ENCODE data around the gene SLC22A1. TPM values are rescaled to one million over a fixed set of nuclear protein-coding genes. Genes with fewer than 3 reads are reported as not detected.

SLC22A1 gene
- total RNA-seq, 2 experiments from 2014 or later: 0.31 to 1.1 TPM

DNA sequence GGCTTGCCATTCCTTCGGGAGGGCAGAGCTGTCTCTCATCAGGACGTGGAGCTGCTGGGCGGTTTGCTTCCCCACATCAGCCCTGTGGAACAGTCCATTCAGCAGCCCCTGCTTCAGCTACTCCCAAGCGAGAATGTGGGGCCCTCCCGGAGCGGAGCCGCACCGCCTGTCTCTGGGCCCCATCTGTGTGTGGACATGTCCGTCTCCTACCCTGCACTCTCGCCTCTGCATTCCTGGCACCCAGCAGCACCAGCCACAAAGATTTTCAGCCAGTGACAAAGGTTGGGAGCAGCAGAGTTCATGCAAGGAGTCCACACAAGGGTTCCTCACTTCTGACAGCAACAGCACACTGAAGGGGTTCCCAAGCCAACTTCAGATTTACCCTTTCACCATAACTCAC, 29.0 kb upstream of the SLC22A1 start:
- intact Hi-C loops (cut with micrococcal nuclease): no loop called here
- DNase-seq (no peak), ATAC-seq (no peak)
- Mint-ChIP-seq H3K27me3 (no peaks in the 10 kb centered on the region), H3K27ac (no peak overlapping the region), H3K4me1 (ENCODE audit: low read depth) (peaks cover 2% of the 10 kb centered on the region), H3K4me3 (no peak overlapping the region), H3K9me3 (no peaks in the 10 kb centered on the region), H3K36me3 (ENCODE audit: low read depth) (peaks cover 66% of the 10 kb centered on the region)
- ChIA-PET POLR2A (no interaction called here), CTCF (no interaction called here)
- TF ChIP-seq, protein P1, sequence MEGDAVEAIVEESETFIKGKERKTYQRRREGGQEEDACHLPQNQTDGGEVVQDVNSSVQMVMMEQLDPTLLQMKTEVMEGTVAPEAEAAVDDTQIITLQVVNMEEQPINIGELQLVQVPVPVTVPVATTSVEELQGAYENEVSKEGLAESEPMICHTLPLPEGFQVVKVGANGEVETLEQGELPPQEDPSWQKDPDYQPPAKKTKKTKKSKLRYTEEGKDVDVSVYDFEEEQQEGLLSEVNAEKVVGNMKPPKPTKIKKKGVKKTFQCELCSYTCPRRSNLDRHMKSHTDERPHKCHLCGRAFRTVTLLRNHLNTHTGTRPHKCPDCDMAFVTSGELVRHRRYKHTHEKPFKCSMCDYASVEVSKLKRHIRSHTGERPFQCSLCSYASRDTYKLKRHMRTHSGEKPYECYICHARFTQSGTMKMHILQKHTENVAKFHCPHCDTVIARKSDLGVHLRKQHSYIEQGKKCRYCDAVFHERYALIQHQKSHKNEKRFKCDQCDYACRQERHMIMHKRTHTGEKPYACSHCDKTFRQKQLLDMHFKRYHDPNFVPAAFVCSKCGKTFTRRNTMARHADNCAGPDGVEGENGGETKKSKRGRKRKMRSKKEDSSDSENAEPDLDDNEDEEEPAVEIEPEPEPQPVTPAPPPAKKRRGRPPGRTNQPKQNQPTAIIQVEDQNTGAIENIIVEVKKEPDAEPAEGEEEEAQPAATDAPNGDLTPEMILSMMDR (IDR thresholded peaks at IDR 0.05): no peak

DNA sequence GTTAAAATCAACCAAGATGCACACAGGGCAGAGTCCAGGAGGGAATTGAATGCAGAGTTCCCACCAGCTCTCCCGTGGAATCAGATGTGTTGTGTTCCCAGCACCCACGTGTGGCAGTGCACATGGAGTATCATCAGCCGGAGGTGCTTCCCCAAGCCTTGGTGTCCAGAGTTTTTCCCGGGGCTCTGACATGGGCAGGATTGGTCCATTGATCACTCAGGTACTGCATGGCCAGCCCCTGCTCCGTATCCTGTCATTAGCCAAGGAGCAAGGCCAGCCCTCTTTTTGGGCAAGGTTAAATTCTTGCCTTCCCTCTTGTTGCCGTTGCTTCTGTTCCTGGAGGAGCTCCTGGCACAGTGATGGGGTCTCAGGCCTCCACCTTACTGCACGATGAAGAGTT, 28.6 kb upstream of the SLC22A1 start:
- CTCF ChIA-PET: no interaction called here
- POLR2A ChIA-PET: no interaction called here
- DNase-seq: no peak
- Mint-ChIP-seq H3K4me3 (no peak overlapping the region), H3K4me1 (ENCODE audit: low read depth) (peaks cover 3% of the 10 kb centered on the region), H3K9me3 (no peaks in the 10 kb centered on the region), H3K27ac (no peak overlapping the region), H3K27me3 (no peaks in the 10 kb centered on the region), H3K36me3 (ENCODE audit: low read depth) (peaks cover 66% of the 10 kb centered on the region)
- intact Hi-C loops (cut with micrococcal nuclease): no loop called here
- TF ChIP-seq, protein P1 (IDR thresholded peaks at IDR 0.05): no peak
- ATAC-seq: no peak

DNA sequence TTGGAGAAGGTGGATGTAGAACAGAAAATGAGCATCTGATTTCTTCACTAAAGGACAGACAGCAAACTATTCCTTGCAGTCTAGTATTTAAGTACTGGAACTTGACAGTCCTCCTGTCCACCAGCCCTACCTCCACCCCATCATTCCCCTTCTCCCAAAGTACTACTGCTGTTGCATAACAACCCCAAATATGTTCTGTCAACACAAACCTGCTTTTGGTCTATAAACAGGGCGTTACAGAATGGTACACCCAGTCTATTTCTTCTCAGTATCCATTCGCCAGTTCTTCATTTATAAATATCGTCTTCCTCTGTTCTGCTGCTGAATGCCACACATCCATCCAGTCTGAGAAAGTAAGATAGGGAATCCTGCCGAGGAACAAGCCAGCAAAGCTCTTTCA, 27.7 kb upstream of the SLC22A1 start:
- DNase-seq (no peak), ATAC-seq (no peak)
- Mint-ChIP-seq H3K36me3 (ENCODE audit: low read depth) (peaks cover 69% of the 10 kb centered on the region), H3K9me3 (no peaks in the 10 kb centered on the region), H3K4me3 (no peak overlapping the region), H3K4me1 (ENCODE audit: low read depth) (peaks cover 7% of the 10 kb centered on the region), H3K27me3 (no peaks in the 10 kb centered on the region), H3K27ac (no peak overlapping the region)
- ChIA-PET CTCF (no interaction called here), POLR2A (no interaction called here)
- TF ChIP-seq, protein P1 (IDR thresholded peaks at IDR 0.05): no peak
- intact Hi-C loops (cut with micrococcal nuclease): no loop called here

DNA sequence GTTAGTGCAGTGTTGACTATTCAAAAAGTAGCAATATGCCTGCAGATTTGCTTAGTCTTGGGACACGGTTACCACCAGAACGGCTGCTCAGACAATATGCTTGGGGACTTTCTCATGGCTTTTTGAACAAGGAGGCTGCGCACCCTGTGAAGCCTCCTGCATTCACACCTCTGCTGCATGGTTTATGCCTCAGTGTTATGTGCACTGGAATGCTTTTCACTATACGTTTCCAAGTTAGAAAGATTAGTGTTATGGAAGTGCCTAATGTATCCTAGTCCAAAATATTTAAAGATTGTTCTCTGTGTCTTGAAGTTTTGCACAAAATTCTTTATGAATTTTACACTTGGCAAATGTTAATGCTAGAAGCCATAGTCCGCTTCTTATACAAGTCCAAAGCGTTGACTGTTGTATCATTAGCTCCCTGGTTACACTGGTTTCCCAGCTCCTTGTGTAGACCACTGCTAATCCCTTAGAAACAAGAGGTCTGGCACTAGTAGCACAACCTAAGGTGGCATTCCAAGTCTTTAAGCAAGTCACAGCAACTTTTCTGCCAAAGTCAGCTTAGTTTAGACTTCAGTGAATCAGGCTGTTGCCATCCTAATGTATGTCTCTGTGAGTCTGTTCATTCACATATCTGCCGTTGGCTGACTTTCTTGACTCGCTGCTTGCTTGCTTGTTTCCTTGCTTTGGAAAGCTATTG, 26.3 kb upstream of the SLC22A1 start:
- H3K9me3 Mint-ChIP-seq: no peaks in the 10 kb centered on the region
- no peaks in the 10 kb centered on the region for H3K27me3 Mint-ChIP-seq
- ChIA-PET CTCF (no interaction called here), POLR2A (no interaction called here)
- TF ChIP-seq, protein P1 (IDR thresholded peaks at IDR 0.05): no peak
- no peak for ATAC-seq
- H3K27ac Mint-ChIP-seq: no peak overlapping the region
- intact Hi-C loops (cut with micrococcal nuclease): no loop called here
- no peak overlapping the region for H3K4me3 Mint-ChIP-seq
- peaks cover 58% of the 10 kb centered on the region for H3K36me3 Mint-ChIP-seq (ENCODE audit: low read depth)
- peaks cover 10% of the 10 kb centered on the region for H3K4me1 Mint-ChIP-seq (ENCODE audit: low read depth)
- no peak for DNase-seq

DNA sequence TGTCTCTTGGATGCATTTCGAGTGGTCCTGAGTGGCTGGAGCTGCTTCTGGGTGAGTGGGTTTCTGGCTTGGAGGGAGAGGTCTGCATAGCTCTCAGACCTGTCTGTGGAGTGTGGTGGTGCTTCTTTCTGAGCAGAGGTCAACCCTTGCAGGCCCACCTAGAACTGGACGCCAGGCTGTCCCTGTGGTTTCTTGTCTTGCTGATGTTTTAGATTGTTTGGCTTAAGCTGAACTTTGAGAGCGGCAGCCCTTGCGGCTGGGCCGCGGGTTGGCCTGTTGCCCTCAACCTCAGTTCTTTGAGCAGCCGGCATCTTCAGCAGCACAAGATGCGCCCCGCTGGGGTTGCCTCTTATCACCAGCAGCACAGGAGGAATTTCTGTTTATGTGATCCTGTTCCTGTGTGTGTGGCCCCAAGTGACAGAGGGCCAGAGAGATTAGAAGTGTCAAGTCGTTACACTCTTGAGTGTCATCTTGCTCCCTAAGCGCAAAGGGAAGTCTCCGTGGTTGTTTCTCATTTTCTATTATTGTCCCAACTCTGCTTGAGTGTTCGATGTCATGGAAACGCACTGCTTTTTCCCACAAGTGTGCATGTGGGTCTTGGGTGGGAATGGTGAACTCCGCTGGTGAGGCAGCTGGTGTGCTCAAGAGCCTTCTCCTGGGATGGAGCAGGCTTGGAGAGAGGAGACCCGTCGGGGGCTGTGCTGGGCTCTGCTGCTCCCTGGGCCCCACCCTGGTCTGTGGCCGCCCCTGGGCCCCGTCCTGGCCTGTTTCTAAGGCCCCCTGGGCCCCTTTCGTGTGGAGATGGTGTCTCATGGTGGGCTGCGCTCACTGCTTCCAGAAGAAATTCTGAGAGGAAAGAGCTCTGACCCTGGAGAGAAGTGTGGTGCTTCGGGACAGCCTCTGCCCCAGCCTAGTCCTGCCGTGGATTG, 20.1 kb upstream of the SLC22A1 start:
- Mint-ChIP-seq H3K27me3 (no peaks in the 10 kb centered on the region), H3K4me3 (no peak overlapping the region), H3K4me1 (ENCODE audit: low read depth) (peaks cover 16% of the 10 kb centered on the region), H3K36me3 (ENCODE audit: low read depth) (peaks cover 58% of the 10 kb centered on the region), H3K27ac (peak overlapping the region; percentile 75), H3K9me3 (no peaks in the 10 kb centered on the region)
- ChIA-PET CTCF (no interaction called here), POLR2A (interaction anchor here (0.6 kb wide), 1 partner anchor 937 kb away, joined by 3 read pairs; no protein-coding TSS in a partner anchor)
- TF ChIP-seq, protein P1 (IDR thresholded peaks at IDR 0.05): no peak
- intact Hi-C loops (cut with micrococcal nuclease): loop anchor here (10.0 kb wide), 1 partner anchor 237 kb away; no protein-coding TSS in a partner anchor
- DNase-seq: no peak
- ATAC-seq: no peak

Measured in activated CD8-positive, alpha-beta T cell treated with anti-CD3 and anti-CD28 coated beads for 36 hours (primary cell).